ENCODE results near the gene IQGAP3. TPM values are rescaled to one million over a fixed set of nuclear protein-coding genes. Genes with fewer than 3 reads are reported as not detected.

IQGAP3 gene
- total and polyA plus RNA-seq, 12 donors, result 0.07 to 3.8 (median 0.23) TPM

GRCh38 chr1:156522443-156522970 lies 49.9 kb downstream of the IQGAP3 start:
- no peak overlapping the region for H3K27ac ChIP-seq
- peaks cover 0 to 20% (median 8%) of the 10 kb centered on the region in 9 donors for H3K4me1 ChIP-seq
- no peaks in the 10 kb centered on the region for H3K9me3 ChIP-seq
- no peak overlapping the region for H3K4me3 ChIP-seq
- ATAC-seq (no peak), DNase-seq (no peak)
- no peaks in the 10 kb centered on the region for H3K27me3 ChIP-seq
- intact Hi-C loops (cut with DNase I), result no loop called here
- TF ChIP-seq CTCF (IDR thresholded peaks at IDR 0.05), result no peak
- H3K36me3 ChIP-seq, result no peaks in the 10 kb centered on the region

- 94 to 95% methylated on average over 4 of the region's 4 CpGs for WGBS, 2 donors
- intact Hi-C loops (cut with DNase I), result no loop called here
- H3K9me3 ChIP-seq, result no peaks in the 10 kb centered on the region
- H3K27ac ChIP-seq, result no peak overlapping the region
- H3K27me3 ChIP-seq, result no peaks in the 10 kb centered on the region
- H3K36me3 ChIP-seq, result no peaks in the 10 kb centered on the region
- TF ChIP-seq CTCF (IDR thresholded peaks at IDR 0.05), result no peak
- H3K4me3 ChIP-seq, result no peak overlapping the region
- peaks cover 0 to 6% (median 0%) of the 10 kb centered on the region in 9 donors for H3K4me1 ChIP-seq
- DNase-seq (no peak), ATAC-seq (no peak)
Measured at GRCh38 chr1:156517748-156518147, 54.6 kb downstream of the IQGAP3 start.

GRCh38 chr1:156516821-156517220 lies 55.5 kb downstream of the IQGAP3 start:
- TF ChIP-seq CTCF (IDR thresholded peaks at IDR 0.05), result no peak
- Histone ChIP-seq H3K9me3 (no peaks in the 10 kb centered on the region), H3K4me1 (peaks cover 0 to 9% (median 0%) of the 10 kb centered on the region in 9 donors), H3K27ac (no peak overlapping the region), H3K36me3 (no peaks in the 10 kb centered on the region), H3K27me3 (no peaks in the 10 kb centered on the region), H3K4me3 (no peak overlapping the region)
- DNase-seq (no peak), ATAC-seq (no peak)
- 77 to 78% methylated on average over 4 of the region's 4 CpGs for WGBS, 2 donors
- intact Hi-C loops (cut with DNase I), result no loop called here

- no peak for ATAC-seq
- 60 to 86% methylated on average over 2 of the region's 2 CpGs for WGBS, 2 donors
Measured at GRCh38 chr1:156515956-156516355, 56.4 kb downstream of the IQGAP3 start.

More at GRCh38 chr1:156515956-156516355, 56.4 kb downstream of the IQGAP3 start:
- H3K4me1 ChIP-seq, result peaks cover 0 to 16% (median 3%) of the 10 kb centered on the region in 9 donors
- no peak for DNase-seq
- no peaks in the 10 kb centered on the region for H3K36me3 ChIP-seq
- H3K9me3 ChIP-seq, result no peaks in the 10 kb centered on the region
- no peaks in the 10 kb centered on the region for H3K27me3 ChIP-seq
- no peak overlapping the region for H3K4me3 ChIP-seq
- peak overlapping the region in 1 of 10 donors; percentile 61 for H3K27ac ChIP-seq
- intact Hi-C loops (cut with DNase I), result no loop called here
- TF ChIP-seq CTCF (IDR thresholded peaks at IDR 0.05), result no peak
